NCI-H345 (cell line): ENCODE measurements around the gene B3GLCT.
A peak's percentile ranks its signal among the peaks of the same experiment; 100 is the strongest.
"Not testable (repeated sequence)": the region's sequence is repeated elsewhere in the genome, so short reads cannot be mapped to it uniquely, and the experiment has no call there.

Experiments used
- DNase-seq: peaks from one replicate; lab custom pipeline; 2025; lab: John Stamatoyannopoulos, UW

B3GLCT gene

GRCh38 chr13:31278869-31279268 is 79.1 kb downstream of the B3GLCT start:
- no peak for DNase-seq

DNA sequence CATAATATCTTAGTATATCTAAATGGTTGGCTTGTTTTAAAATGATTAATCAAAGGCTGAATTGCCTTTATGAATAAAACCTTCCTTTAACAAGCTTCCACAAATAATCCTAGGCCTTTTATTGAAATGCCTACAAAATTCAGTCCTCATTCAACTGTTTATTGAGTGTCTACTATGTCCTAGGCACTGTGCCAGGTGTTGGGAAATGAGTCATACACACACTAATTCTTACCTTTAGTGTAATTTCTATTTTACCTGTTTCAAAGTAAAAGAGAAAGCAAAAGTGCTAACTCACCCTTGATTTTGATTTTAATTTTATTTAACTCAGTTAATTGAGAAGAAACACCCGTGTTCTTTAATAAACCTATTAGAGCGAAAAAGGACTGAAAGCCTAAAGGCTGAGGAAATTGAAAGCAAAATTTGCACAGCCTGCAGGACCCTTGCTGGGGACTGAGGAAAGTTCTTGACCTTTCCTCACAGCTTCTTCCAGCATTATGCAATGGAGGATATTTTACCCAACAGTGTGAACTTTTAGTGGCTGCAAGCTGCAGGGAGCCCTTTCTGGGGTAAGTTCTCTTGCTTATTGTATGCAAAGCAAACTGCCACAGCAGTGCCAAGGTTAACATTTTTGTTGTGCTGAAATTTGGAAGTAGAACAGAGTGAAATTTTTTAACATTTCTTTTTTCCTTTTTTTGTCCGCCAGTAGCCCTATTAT is 83.1 kb downstream of the B3GLCT start:
- no peak for DNase-seq

DNA sequence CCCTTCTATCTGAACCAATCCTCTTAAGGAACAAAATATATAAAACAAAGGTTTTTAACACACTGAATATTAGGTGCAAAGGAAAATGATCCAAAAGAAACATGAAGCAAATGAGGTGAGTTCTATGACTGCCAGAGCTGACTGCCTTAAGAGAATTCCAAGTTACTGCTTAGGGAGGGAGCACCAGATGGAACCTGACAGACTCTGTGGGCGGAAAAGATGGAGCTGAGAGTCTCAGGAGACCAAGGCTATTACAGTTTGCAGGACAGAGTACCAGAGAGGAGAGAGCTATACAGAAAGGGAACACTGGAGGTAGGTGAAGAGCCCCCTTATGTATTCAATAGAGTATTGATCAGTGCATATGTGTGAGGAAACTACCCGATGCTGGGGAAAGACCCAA is 87.2 kb downstream of the B3GLCT start:
- no peak for DNase-seq

- no peak for DNase-seq
Measured at GRCh38 chr13:31301119-31301518, 101.3 kb downstream of the B3GLCT start.

- DNase-seq = no peak
Measured at GRCh38 chr13:31310356-31310755, 110.6 kb downstream of the B3GLCT start.

DNA sequence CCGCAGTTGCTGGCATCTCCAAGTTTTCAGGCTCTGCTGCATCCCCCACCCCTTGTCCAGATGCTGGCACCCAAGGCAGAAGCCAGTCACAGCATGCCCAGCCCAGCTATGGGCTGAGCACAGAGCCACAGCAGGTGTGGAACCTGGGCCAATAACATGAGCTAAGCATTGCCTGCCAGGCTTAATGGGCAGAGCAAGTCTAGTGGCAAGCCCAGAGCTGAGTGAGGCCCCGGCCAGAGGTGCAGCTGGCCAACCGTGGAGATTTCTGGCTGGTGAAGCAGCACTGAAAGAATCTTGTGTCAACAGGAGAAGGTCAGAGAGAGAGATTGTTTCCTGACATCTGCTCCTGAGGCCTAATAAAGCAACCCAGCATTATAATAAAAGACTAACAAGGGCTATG is 111.0 kb downstream of the B3GLCT start:
- DNase-seq = peak; percentile 90

DNA sequence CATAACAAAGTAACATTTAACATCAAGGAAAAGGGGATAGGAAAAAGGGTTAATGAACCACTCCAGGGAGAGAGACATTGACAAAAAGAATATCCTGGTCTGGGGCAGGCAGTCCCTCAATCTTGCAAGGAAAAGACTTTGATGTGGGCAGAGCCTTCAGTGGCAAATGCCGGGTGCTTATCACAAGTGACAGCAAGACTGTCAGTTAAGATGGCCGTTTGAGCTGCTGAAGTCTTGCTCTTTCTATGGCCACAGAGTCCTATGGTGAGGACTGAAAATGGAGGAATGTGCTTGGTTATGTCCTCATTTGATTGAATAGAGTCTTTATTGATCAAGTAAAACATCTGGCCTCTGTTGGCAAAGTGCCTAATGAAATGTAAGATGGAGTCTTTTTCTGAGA is 112.1 kb downstream of the B3GLCT start:
- DNase-seq = no peak

GRCh38 chr13:31314961-31315360 is 115.2 kb downstream of the B3GLCT start:
- no peak for DNase-seq

DNA sequence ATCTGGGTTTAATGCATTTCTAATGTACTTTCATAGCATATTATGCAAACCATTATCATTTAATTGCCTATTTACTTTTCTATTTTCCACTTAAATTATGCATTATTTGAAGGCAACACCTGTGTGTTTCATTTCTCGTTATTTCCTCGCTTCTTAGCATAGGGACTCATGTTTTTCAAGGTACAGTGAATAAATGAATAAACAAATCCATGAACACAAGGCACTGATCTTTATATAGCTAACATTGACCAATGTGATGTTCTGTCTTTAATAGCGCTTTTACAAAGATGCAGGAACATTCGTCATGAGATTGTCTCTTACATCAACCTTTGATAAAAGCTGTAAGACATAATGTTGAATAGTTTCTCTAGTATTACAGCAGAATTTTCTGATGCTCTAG is 121.2 kb downstream of the B3GLCT start:
- no peak for DNase-seq

DNA sequence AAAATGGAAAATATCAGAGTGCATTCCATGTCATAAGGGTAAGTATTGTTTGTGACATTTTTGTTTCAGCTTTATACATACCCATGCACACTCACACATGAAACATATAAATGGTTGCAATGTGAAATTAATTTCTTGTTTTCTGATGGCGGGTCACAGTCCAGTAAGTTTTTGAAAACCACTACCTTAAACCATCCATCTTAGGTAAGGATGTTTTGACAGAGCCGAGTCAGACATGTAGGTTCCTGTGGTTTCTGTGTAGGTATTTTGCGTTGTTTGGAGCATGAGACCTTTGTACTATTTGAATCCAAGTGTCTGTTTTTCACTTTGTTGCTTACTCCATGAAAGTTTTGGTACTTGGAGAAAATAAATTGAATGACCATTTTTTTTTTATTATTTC is 121.7 kb downstream of the B3GLCT start:
- no peak for DNase-seq

DNA sequence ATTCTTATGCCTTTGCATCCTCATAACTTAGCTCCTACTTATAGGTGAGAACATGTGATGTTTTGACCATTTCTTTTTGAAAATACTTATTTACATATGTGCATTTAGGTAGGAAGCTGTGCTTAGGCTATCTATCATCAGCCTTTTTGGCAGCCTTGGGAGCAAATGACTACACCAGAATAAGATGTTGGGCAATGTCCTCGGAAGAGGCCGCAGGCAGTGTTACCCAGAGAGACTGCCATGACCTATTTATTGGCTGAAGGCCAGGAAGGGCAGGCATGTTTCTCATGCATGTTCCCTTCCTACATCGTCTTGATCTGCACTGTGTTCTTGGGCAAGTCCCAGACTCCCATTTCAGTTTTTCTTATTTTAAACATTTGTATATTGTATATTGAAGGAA is 122.3 kb downstream of the B3GLCT start:
- DNase-seq = no peak

DNA sequence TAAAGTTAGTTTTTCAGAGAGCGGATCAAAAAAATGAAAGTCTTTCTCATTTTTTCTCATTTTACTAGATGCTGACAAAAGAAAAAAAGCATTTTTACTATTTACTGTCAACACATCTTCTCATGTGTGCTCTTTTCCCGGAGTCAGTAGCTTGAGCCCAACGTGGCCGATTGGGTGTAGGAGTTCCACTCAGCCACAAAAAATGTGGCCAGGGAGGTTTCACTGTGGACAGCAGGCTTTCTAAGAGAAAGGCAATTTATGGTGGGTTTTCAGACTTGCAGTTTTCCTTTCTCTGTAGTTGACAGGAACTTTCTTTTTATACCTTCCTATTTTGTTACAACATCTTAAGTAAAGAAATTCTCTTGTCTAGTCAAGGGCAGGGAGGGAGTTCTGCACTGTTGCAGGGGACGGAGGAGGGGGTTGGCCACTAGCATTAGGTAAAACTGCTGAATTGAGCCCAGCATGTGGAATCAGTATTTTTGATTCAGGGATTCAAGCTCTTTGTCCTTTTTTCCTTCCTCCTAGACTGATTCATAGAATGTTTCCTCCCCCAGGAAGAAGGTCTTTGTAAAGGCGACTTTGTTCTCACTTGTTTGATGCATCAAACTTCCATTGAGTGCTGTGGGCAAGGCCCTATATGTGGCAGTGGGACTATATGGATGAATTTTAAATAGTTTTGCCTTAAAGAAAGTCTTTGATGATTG is 123.1 kb downstream of the B3GLCT start:
- no peak for DNase-seq

- no peak for DNase-seq
Measured at GRCh38 chr13:31327182-31327860, 127.5 kb downstream of the B3GLCT start.

GRCh38 chr13:31328549-31329235 is 128.9 kb downstream of the B3GLCT start:
- DNase-seq = no peak

GRCh38 chr13:31330236-31330635 is 130.5 kb downstream of the B3GLCT start:
- no peak for DNase-seq

DNA sequence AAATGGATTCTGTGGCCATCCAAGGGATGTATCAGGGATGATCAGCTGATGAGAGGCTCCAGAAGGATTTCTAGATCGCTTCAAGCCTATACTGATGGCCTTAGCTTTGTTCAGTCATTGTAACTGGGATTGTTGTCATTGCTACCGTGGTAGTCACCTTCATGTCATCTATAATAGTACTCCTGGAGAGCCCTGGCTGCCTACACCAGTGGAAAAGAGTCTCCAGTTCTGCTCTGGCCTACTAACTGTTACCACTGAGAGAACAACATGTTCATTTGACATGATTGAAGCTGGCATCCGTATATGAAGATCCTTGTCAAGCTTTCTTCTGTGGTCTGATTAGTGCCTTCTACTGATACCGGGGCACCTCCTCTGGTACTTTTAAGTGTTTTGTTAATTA is 131.3 kb downstream of the B3GLCT start:
- no peak for DNase-seq

DNA sequence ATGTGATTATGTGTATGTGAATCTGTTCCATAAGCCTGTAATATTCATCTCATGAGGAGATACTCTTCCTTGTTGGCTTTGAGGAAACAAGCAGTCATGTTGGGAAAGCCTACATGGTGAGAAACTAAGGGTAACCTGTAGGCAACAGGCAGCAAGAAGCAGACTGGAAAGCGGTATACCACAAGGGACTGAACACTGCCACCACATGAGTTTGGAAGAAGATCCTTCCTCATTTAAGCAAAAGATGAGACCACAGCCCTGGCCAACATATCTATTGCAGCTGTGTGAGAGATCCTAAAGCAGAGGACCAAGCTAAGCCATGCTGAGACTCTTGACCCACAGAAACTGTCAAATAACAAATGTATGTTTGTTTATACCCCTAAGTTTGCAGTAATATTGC is 134.8 kb downstream of the B3GLCT start:
- no peak for DNase-seq

GRCh38 chr13:31334994-31335557 is 135.3 kb downstream of the B3GLCT start:
- DNase-seq = no peak

GRCh38 chr13:31339616-31340015 is 139.8 kb downstream of the B3GLCT start:
- not testable (repeated sequence) for DNase-seq

DNA sequence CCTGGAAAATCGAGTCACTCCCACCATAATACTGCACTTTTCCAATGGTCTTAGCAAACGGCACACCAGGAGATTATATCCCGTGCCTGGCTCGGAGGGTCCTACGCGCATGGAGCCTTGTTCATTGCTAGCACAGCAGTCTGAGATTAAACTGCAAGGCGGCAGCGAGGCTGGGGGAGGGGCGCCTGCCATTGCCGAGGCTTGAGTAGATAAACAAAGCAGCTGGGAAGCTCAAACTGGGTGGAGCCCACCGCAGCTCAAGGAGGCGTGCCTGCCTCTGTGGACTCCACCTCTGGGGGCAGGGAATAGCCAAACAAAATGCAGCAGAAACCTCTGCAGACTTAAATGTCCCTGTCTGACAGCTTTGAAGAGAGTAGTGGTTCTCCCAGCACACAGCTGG is 141.1 kb downstream of the B3GLCT start:
- DNase-seq = not testable (repeated sequence)

DNA sequence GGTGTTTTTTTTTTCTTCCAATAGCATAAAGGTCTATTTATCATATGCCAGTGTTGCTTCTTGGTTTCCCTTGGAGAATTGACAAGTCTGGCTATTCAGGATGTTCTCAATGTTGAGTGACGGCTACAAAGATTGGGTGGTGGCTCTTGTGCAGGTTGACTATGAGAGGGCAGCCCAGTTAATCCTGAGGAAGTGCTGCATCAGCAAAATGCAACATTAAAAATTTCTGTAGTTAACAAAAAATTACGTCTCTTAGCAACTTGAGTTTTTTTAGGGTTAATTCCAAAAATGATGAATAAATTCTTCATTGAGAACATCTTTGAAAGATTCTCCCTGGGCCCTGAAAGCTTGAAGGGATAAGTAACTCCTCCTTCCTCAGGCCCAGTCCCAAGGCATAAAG is 147.1 kb downstream of the B3GLCT start:
- DNase-seq = no peak

DNA sequence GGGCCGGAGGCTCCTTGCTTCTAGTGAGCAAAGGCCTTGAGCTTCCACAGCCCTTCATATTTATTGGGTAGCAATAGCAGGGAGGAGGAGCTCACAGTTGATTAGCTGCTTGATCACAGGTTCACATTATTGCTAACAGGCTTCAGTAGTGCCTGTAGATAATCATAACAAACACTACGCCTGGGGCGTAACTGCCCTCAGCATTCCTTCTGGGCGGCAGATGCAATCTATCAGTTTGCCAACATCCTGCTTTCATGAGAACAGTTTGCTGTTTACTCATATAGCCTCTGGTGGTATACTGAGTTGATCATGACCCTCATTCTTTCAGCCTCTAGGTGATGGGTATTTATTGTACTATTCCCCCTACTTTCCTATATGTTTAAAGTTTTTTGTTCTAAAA is 149.4 kb downstream of the B3GLCT start:
- DNase-seq = no peak
